GM19351 (cell line): ENCODE results near the gene TP73.

Experiments
- ATAC-seq: cut with Tn5 transposase; IDR thresholded peaks from one replicate; pipeline ENCODE4 v1.9.1; 2021; ENCODE audit warnings: mild to moderate bottlenecking, moderate library complexity; ENCODE audit not compliant: unreplicated experiment

TP73 gene

DNA sequence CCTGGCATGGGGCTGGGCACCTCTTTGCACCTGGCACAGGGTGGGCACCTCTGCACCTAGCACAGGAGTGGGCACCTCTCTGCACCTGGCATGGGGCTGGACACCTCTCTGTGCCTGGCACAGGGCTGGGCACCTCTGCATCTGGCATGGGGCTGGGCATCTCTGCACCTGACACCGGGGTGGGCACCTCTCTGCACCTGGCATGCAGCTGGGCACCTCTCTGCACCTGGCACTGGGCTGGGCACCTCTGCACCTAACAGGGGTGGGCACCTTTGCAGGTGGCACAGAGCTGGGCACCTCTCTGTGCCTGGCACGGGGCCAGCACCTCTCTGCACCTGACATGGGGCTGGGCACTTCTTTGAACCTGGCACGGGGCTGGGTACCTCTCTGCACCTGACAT is 70.5 kb downstream of the TP73 start:
- no peak for ATAC-seq

DNA sequence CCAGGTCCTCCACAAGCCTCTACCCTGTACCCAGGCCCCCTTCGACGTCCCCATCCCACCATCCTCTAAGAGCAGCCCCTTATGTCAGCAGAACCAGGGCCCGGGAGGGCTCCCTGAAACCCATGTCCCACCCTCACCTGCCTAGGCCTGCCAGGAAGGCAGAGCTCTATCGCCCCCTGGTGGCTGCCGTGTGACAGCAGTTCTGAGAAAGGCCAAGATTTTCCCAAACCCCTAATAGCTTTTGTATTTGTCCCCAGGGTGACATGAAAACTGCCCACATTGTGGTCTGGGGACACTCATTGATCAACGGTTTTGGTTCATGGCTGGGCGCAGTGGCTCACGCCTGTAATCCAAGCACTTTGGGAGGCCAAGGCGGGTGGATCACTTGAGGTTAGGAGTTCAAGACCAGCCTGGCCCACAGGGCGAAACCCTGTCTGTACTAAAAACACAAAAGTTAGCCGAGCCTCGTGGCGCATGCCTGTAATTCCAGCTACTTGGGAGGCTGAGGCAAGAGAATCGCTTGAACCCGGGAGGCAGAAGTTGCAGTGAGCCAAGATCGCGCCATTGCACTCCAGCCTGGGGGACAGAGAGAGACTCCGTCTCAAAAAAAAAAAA is 72.2 kb downstream of the TP73 start:
- ATAC-seq, result peak; percentile 47

DNA sequence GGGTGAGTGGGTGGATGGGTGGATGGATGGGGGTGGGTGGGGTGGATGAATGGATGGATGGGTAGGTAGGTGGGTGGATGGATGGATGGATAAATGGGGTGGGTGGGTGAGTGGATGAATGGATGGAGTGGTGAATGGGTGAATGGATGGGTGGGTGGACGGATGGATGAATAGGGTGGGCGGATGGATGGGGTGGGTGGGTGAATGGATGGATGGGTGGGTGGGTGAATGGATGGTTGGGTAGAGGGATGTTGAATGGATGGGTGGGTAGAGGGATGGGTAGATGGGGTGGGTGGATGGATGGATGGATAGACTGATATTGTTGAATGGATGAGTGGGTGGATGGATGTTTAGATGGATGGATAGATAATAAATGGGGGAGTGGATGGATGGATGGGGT is 73.0 kb downstream of the TP73 start:
- no peak for ATAC-seq

GRCh38 chr1:3727042-3727824 is 74.9 kb downstream of the TP73 start:
- ATAC-seq, result no peak

- no peak for ATAC-seq
Measured at GRCh38 chr1:3727825-3728776, 75.8 kb downstream of the TP73 start.

- ATAC-seq, result no peak
Measured at GRCh38 chr1:3729594-3730542, 77.6 kb downstream of the TP73 start.

DNA sequence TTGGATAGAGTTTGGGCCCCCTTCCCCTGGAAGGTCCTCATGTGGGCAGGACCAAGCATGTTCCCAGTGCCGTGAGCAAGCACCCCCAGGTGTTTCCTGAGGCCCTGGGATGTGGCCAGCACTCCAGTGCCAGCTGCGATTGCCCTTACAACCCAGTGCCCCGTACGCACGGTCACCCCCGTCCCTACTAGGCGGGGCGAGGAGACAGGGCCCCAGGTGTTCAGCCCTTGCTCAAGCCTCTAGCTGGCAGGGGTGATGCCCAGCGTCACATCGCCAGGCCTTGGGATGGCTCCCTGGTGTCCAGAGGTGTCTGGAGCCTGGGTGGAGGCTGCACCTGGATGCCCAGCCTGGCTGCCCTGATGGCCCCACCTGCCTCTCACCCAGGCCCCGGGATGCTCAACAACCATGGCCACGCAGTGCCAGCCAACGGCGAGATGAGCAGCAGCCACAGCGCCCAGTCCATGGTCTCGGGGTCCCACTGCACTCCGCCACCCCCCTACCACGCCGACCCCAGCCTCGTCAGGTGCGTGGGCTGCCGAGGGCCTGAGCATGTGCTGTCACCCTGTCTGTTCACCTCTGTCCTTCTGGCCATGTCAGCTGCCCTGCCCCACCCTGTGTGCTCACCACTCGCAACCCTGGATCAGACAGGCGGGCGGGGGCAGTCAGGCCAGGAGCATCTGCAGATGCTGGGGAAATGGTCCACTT is 78.4 kb downstream of the TP73 start:
- ATAC-seq, result no peak

DNA sequence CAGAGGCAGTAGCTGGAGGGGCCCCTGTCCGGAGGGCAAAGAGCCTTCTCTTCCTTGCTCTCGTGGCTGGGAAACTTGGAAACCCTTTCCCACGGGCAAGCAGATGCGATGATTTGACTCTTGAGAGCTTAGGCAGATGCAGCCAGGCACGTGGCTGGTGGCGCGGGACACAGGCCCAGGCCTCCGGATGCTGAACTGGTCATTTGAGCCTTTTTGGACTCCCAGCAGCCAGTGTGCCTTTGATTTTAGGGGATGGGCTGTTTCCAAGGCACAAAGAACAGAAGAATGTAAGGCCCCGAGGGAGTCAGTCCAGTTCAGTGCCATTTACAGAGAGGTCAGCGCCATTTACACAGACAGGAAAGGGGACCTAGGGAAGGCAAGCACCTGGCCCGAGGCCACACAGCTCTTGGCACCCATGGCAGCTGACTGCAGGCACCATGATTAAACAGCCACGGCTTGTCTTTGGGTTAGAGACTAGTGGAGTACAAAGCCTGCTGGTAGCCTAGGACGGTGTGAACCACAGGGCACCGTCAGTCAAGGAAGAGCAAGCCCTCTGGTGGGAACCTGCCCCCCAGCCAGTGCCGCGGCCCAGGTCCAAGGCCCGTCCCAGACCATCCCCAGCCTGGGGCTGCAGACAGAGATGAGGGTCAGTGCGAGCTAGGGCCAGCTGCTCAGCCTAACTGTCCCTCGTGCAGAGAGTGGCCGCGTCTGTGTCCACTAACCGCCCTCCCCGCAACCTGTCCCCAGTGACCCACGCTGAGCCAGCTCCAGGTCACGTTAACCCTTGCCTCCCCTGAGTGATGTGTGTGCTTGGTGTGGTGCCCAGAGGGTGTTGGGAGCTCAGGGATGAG is 79.5 kb downstream of the TP73 start:
- ATAC-seq, result no peak

- ATAC-seq, result no peak
Measured at GRCh38 chr1:3732434-3733093, 80.2 kb downstream of the TP73 start.

DNA sequence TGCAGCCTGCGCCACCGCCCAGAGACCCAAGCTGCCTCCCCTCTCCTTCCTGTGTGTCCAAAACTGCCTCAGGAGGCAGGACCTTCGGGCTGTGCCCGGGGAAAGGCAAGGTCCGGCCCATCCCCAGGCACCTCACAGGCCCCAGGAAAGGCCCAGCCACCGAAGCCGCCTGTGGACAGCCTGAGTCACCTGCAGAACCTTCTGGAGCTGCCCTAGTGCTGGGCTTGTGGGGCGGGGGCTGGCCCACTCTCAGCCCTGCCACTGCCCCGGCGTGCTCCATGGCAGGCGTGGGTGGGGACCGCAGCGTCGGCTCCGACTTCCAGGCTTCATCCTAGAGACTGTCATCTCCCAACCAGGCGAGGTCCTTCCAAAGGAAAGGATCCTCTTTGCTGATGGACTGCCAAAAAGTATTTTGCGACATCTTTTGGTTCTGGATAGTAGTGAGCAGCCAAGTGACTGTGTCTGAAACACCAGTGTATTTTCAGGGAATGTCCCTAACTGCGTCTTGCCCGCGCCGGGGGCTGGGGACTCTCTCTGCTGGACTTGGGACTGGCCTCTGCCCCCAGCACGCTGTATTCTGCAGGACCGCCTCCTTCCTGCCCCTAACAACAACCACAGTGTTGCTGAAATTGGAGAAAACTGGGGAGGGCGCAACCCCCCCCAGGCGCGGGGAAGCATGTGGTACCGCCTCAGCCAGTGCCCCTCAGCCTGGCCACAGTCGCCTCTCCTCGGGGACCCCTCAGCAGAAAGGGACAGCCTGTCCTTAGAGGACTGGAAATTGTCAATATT is 81.0 kb downstream of the TP73 start:
- ATAC-seq, result no peak

- ATAC-seq, result no peak
Measured at GRCh38 chr1:3733883-3734589, 81.7 kb downstream of the TP73 start.

GRCh38 chr1:3734602-3735001 is 82.3 kb downstream of the TP73 start:
- no peak for ATAC-seq

- no peak for ATAC-seq
Measured at GRCh38 chr1:3735027-3735681, 82.8 kb downstream of the TP73 start.

DNA sequence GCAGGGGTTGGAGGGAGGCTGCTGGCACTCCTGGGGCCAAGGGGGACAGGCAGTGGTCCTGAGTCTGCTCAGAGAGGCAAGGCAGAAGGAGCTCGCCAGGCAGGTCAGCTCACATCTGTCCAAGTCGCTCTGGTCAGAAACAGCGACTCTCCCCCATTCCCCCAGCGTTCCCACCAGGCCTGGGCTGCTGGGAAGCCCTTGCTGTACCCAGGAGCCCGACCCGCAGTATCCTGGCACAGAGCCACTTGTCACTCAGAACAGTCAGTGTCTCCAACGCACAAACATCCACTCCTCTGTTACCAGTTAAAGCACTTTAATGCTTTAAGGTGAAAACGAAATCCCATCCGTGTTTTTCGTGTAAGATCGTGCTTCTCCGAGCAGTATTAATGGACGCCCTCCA is 83.4 kb downstream of the TP73 start:
- no peak for ATAC-seq

DNA sequence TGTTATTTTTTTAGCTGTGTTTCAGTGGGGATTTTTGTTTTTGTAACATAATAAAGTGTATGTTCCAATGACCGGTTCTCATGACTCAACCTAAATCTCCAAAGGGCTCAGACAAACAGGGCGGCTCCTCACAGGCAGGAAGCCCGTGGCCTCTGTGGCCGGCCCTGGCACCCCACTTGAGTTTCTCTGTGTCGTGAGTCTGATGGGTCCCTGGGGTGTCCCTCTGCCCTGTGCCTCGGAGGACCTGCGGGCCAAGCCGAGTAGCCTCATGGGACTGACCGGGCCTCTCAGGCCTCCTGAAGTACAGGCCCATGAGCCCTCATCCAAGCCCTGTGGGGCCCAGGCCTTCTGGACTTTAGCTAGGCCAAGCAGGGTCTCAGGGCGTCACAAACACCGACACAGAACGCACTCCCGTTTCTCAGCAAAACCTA is 83.8 kb downstream of the TP73 start:
- ATAC-seq, result no peak

GRCh38 chr1:3736708-3737107 is 84.4 kb downstream of the TP73 start:
- ATAC-seq, result no peak
